ENCODE measurements around the gene RAB3B. TPM values are rescaled to one million over a fixed set of nuclear protein-coding genes. Genes with fewer than 3 reads are reported as not detected.
A peak's percentile ranks its signal among the peaks of the same experiment; 100 is the strongest.
"Not testable (repeated sequence)": the region's sequence is repeated elsewhere in the genome, so short reads cannot be mapped to it uniquely, and the experiment has no call there.

The RAB3B gene
- total RNA-seq, 1 donor: 77.3 TPM

DNA sequence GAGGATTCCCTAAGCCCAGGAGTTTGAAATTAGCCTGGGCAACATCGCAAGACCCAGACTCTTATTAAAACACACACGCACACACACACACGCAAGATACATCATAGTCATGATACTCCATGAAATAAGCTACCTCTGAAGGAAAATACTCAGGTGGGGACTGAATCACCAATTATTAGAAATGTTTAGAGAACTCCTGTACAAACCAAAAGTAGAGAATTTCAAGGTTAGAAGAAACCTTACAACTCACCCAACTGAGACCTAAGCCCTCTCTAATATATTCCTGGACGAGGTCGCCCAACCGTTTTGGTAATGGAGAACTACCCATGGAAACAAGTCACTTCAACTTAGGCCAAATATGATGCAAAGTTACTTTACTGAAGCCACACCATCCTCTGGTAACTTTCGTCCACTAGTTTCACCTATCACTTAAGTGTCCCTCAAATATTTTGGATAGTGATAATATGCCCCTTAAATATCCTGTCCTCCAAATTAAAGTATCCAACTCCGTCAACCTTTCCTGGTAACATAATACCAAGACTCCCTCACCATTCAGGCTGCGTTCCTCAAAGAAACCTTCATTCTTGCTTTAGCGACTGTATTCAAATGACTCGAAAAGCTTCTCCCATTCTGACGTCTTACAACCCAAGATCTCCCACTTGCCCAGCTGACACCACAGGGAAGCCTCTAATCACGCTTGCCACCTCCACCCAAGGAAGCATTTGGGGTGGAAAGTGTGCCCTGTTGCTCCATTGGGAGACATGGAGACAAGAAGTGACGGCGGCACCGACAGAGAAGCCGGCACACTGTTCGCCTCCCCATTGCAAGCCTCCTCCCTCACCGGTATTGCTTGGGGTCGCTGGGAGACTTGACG is 112.8 kb downstream of the RAB3B start:
- DNase-seq (ENCODE audit: low read depth): peak; percentile 63
- H3K4me3 ChIP-seq (ENCODE audit: low read depth, low read length): peak overlapping the region; percentile 100
- TF ChIP-seq, protein P1, sequence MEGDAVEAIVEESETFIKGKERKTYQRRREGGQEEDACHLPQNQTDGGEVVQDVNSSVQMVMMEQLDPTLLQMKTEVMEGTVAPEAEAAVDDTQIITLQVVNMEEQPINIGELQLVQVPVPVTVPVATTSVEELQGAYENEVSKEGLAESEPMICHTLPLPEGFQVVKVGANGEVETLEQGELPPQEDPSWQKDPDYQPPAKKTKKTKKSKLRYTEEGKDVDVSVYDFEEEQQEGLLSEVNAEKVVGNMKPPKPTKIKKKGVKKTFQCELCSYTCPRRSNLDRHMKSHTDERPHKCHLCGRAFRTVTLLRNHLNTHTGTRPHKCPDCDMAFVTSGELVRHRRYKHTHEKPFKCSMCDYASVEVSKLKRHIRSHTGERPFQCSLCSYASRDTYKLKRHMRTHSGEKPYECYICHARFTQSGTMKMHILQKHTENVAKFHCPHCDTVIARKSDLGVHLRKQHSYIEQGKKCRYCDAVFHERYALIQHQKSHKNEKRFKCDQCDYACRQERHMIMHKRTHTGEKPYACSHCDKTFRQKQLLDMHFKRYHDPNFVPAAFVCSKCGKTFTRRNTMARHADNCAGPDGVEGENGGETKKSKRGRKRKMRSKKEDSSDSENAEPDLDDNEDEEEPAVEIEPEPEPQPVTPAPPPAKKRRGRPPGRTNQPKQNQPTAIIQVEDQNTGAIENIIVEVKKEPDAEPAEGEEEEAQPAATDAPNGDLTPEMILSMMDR (IDR thresholded peaks at IDR 0.05; ENCODE audit: insufficient read depth, low read depth, low read length): no peak

DNA sequence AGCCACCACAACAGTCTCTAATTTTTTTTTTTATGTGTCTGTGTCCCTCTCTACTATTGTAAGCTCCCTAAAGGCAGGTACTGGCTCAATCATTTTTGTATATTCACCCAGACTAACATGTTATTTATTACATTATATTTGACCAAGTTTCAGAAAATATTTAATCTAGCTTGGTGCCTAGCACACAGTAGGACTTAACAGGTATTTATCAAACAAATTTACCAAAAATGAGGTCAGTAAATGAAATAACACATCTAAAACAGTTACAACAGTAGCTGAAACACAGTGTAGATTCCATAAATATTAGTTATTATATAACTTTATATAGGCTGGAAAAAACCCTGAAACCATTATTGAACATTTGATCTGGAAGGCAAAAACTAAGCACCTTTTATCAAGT is 114.7 kb downstream of the RAB3B start:
- no peak for DNase-seq (ENCODE audit: low read depth)
- peak overlapping the region; percentile 100 for H3K4me3 ChIP-seq (ENCODE audit: low read depth, low read length)
- TF ChIP-seq, protein P1 (IDR thresholded peaks at IDR 0.05; ENCODE audit: insufficient read depth, low read depth, low read length): no peak

DNA sequence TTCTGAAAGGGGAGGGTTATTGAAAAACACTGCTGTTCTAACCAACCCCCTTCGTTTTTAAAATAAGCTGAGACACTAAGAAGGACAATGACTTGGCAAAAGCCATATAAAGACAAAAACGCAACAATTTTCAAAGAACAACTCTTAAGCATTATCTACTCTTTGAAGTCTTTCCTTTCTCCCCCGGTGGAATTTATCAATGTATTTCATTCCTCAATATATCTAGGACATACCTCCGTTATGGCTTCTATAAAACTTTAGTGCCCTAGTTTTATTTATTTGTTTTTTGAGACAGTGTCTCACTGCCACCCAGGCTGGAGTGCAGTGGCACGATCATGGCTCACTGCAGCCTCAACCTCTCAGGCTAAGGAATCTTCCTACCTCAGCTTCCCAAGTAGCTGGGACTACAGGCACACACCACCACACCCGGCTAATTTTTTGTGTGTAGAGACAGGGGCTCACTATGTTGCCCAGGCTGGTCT is 115.2 kb downstream of the RAB3B start:
- TF ChIP-seq, protein P1 (IDR thresholded peaks at IDR 0.05; ENCODE audit: insufficient read depth, low read depth, low read length): no peak
- DNase-seq (ENCODE audit: low read depth): no peak
- H3K4me3 ChIP-seq (ENCODE audit: low read depth, low read length): peak overlapping the region; percentile 22

DNA sequence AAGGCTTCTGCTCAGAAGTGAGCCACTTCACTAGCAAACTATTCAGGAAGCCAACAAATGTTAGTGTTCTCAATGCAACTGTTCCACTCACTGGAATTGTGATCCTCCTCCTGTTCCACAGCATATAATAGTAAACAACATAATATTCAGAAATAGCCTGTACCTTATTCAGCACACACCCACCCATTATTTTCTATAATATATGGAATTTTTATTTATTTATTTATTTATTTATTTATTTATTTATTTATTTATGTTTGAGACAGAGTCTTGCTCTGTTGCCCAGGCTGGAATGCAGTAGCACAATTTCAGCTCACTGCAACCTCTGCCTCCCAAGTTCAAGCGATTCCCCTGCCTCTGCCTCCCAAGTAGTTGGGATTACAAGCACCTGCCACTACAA is 117.2 kb downstream of the RAB3B start:
- H3K4me3 ChIP-seq (ENCODE audit: low read depth, low read length); DNase-seq (ENCODE audit: low read depth): not testable (repeated sequence)

DNA sequence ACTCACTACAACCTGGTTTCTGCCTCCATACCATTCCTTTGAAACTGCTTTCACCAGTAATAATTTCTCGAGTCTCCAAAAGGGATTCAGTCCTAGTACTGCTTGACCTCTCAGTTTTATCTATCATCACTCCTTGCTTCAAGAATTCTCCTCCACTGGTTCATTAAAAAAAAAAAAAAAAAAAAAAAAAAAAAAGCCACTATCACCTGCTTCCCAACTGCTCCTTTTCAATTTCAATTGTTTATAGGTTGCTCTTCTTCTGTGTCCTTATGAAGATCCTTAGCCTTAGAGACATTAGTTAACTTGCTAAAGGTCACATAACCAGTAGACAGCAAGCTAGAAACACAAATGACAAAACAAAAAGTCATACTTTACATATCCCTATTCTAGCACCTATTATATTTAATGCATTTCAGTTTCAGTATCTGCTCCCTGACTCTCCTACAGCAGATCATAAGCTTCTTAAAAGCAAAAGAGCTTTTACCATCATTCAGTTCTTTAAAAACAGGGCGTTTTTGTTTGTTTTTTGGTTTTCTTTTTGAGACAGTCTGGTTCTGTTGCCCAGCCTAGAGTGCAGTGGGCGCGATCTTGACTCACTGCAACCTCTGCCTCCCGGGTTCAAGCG is 119.0 kb downstream of the RAB3B start:
- TF ChIP-seq, protein P1 (IDR thresholded peaks at IDR 0.05; ENCODE audit: insufficient read depth, low read depth, low read length): no peak
- H3K4me3 ChIP-seq (ENCODE audit: low read depth, low read length): no peak overlapping the region
- no peak for DNase-seq (ENCODE audit: low read depth)

DNA sequence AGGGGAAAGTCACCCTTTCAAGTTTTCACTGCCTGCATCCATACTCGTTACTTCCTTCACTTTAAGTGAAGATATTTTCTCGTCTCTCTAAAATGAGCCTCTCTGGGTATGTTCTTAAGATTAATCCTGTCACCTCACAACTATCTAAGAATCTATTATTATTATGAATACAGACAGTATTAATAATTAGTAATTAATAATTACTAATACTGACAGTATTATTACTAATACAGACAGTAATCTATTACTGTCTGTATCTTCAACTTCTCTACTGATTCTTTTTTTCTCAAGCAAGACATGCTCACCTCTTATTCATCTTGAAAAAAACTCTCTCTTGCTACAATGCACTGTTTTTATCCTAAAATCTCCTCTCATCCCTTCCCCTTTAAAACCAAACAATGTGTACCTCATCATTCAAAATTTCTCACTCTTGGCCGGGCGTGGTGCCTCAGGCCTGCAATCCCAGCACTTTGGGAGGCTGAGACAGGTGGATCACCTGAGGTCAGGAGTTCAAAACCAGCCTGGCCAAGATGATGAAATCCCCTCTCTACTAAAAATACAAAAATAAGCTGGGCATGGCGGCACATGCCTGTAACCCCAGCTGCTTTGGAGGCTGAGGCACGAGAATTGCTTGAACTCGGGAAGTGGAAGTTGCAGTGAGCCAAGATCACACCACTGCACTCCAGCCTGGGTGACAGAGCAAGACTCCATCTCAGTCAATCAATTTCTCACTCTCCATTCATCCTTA is 119.7 kb downstream of the RAB3B start:
- DNase-seq (ENCODE audit: low read depth): no peak
- TF ChIP-seq, protein P1 (IDR thresholded peaks at IDR 0.05; ENCODE audit: insufficient read depth, low read depth, low read length): no peak
- H3K4me3 ChIP-seq (ENCODE audit: low read depth, low read length): no peak overlapping the region

Data from fibroblast of villous mesenchyme (primary cell).